Tibial nerve (tissue), 4 donors: ENCODE results near the gene ARID5B. TPM values are rescaled to one million over a fixed set of nuclear protein-coding genes. Genes with fewer than 3 reads are reported as not detected.
A peak's percentile ranks its signal among the peaks of the same experiment; 100 is the strongest.

ENCODE experiments used
- DNase-seq, 2 donors: peaks; one replicate each; pipeline ENCODE4 v3.0.0-alpha.2; 2019; ENCODE audit warnings: low spot score in 2 of 2
- H3K27ac ChIP-seq, 4 donors: fragments of 200-600 bp; sonication (generic) in 3 of 4; one replicate each; pipeline ENCODE4 v1.5.1; 2017 to 2019; ENCODE audit warnings: mild to moderate bottlenecking in 1 of 4
- H3K27me3 ChIP-seq, 2 donors: fragments of 200-600 bp; sonication (generic) in 1 of 2; one replicate each; pipeline versions ENCODE4 v1.5.1 to v1.6.0; 2017 to 2019
- H3K36me3 ChIP-seq, 3 donors: fragments of 200-600 bp; sonication (generic); one replicate each; pipeline ENCODE4 v1.5.1; 2018 to 2019
- H3K4me1 ChIP-seq, 4 donors: fragments of 200-600 bp; sonication (generic) in 3 of 4; one replicate each; pipeline ENCODE4 v1.5.1; 2017 to 2019
- H3K4me3 ChIP-seq, 4 donors: fragments of 200-600 bp; sonication (generic) in 3 of 4; one replicate each; pipeline ENCODE4 v1.5.1; 2017 to 2019; ENCODE audit warnings: mild to moderate bottlenecking in 1 of 4, moderate library complexity in 1 of 4
- H3K9me3 ChIP-seq, 4 donors: fragments of 200-600 bp; sonication (generic) in 3 of 4; one replicate each; pipeline ENCODE4 v1.5.1; 2017 to 2019
- EP300 ChIP-seq, 2 donors: sonication (generic); formaldehyde crosslinking; IDR thresholded peaks; one replicate each; pipeline ENCODE4 v1.6.1; 2017; ENCODE audit warnings: antibody characterized with exemption in 2 of 2, mild to moderate bottlenecking in 1 of 2
- POLR2A ChIP-seq, 2 donors: fragments of 450-650 bp; IDR thresholded peaks; one replicate each; pipeline ENCODE4 v1.6.1; 2017; ENCODE audit warnings: antibody characterized with exemption in 2 of 2, mild to moderate bottlenecking in 2 of 2, moderate library complexity in 2 of 2
- WGBS, 2 donors: methylation state at CpG; one replicate each; pipeline ENCODE4 v1.1.5; 2018; 5-methylcytosine and 5-hydroxymethylcytosine counted together
- total RNA-seq, 4 donors: library from RNA; depleted of rRNA; stranded (reverse); fragments of >200 nt; gene quantifications; one replicate each; pipeline ENCODE4 v1.1.0, GENCODE V29; 2016
- TF ChIP-seq, protein P1 (sequence below), 5 experiments: fragments of 200-600 bp in 3 of 5; fragments of 450-650 bp in 2 of 5; sonication (generic) in 3 of 5; IDR thresholded peaks; one replicate each; pipeline ENCODE4 v1.5.1; 2016 to 2019; ENCODE audit warnings: antibody characterized with exemption in 5 of 5, mild to moderate bottlenecking in 3 of 5, moderate library complexity in 2 of 5

ARID5B gene
- total RNA-seq, 4 donors from 2014 or later: 47.4 to 82.2 (median 62.6) TPM

DNA sequence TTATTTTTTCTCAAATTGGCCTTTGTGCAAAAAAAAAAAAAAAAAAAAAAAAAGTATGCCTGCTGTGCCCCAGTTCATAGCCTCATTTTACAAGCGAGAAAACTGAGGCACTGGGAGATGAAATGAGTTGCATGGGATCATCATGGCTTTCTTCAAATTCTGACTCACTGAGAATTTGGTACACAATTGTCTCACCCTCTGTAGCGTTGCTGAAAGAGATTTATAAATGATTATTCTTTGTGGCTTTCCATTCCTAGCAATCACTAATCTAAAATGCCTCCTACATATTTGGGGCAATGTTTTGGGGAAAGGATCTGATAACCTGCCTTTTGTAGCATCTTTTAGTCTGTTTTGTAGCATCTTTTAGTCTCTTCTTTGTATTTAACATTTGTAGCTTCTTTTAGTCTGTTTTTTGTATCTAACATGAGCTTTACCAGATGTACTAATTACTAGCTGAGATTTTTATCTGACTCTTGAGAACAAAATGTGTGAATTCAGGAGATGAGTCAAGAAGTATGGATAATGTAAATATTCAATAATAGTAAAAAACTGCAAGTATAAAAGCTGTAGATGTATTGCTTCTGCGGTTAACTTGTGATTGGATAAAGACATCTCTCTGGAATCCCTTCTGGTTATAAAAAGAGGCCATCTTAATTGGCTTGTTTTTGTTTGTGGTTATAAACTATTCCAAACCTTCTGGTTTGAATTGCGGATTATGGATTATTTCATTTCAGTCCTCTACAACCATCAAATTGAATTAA, 161.4 kb downstream of the ARID5B start:
- no peak for DNase-seq
- no peak overlapping the region for H3K4me3 ChIP-seq
- TF ChIP-seq POLR2A (IDR thresholded peaks at IDR 0.05) (no peak), EP300 (IDR thresholded peaks at IDR 0.05) (no peak)
- TF ChIP-seq, protein P1, sequence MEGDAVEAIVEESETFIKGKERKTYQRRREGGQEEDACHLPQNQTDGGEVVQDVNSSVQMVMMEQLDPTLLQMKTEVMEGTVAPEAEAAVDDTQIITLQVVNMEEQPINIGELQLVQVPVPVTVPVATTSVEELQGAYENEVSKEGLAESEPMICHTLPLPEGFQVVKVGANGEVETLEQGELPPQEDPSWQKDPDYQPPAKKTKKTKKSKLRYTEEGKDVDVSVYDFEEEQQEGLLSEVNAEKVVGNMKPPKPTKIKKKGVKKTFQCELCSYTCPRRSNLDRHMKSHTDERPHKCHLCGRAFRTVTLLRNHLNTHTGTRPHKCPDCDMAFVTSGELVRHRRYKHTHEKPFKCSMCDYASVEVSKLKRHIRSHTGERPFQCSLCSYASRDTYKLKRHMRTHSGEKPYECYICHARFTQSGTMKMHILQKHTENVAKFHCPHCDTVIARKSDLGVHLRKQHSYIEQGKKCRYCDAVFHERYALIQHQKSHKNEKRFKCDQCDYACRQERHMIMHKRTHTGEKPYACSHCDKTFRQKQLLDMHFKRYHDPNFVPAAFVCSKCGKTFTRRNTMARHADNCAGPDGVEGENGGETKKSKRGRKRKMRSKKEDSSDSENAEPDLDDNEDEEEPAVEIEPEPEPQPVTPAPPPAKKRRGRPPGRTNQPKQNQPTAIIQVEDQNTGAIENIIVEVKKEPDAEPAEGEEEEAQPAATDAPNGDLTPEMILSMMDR (IDR thresholded peaks at IDR 0.05): no peak
- H3K4me1 ChIP-seq: peaks cover 0 to 76% (median 46%) of the 10 kb centered on the region in 4 donors
- H3K36me3 ChIP-seq: peaks cover 0 to 56% (median 2%) of the 10 kb centered on the region in 3 donors
- no peaks in the 10 kb centered on the region for H3K9me3 ChIP-seq
- H3K27me3 ChIP-seq: no peaks in the 10 kb centered on the region
- 83 to 87% methylated on average over 4 of the region's 4 CpGs for WGBS, 2 donors
- peak overlapping the region; percentile 14 to 98 (median 50) for H3K27ac ChIP-seq

DNA sequence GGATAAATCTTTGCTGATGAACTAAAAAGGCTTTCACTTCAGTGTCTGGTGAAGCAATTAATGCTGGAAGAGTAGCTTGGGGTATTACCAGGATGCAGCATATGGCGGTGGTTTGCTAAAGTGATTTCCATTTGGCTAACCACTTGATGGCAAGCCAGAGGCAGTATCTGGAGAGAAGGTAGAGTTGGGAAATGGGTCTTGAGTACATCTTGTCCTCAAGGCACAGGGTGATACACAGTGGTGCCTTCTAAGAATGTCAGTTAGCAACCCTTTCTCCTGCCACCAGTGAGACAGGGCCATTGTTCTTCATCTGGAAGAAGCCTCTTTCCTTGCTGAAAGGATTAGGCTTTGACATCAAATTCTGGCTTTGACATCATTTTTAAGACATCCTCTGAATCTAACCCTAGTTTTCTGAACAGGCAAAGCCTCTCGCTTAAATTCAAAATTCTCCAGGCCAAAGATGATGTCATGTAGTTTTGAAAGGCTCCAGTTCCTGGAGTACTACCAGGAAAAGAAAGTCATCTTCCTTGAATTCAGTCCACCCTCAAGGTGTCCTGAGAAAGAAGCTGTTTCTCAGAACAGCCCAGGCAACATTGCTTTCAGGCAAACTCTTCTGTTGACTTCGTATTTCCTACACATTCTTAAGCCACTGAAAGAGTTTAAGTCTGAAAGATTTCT, 162.4 kb downstream of the ARID5B start:
- TF ChIP-seq EP300 (IDR thresholded peaks at IDR 0.05) (peak in 1 of 2 donors; percentile 94), POLR2A (IDR thresholded peaks at IDR 0.05) (no peak)
- H3K4me1 ChIP-seq: peaks cover 0 to 76% (median 42%) of the 10 kb centered on the region in 4 donors
- 72 to 77% methylated on average over 3 of the region's 3 CpGs for WGBS, 2 donors
- peak in 1 of 2 donors; percentile 64 for DNase-seq
- H3K9me3 ChIP-seq: no peaks in the 10 kb centered on the region
- H3K27ac ChIP-seq: peak overlapping the region; percentile 41 to 98 (median 63)
- no peaks in the 10 kb centered on the region for H3K27me3 ChIP-seq
- peaks cover 0 to 57% (median 2%) of the 10 kb centered on the region in 3 donors for H3K36me3 ChIP-seq
- no peak overlapping the region for H3K4me3 ChIP-seq

DNA sequence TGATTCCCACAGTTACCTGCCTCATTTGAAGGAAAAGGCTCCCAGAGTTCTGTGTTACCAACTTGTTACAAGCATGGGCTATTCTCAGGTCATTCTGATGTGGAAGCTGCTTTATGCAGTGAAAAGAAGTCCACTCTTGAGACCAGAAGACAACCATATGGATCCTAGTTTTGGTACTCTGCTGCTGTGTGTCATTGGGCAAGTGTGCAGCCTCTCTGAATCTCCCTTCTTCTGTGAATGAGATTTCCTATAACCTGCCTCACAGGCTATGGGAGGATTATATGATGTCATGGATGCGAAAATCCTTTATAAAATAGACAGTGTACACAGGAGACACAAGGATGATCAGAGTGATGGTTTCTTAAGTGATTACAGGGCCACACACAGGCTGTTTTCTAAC, 166.1 kb downstream of the ARID5B start:
- TF ChIP-seq EP300 (IDR thresholded peaks at IDR 0.05) (no peak), POLR2A (IDR thresholded peaks at IDR 0.05) (no peak)
- TF ChIP-seq, protein P1 (IDR thresholded peaks at IDR 0.05): no peak
- peak overlapping the region in 2 of 4 donors; percentile 23 to 55 for H3K27ac ChIP-seq
- 89 to 100% methylated on average over 1 of the region's 1 CpG for WGBS, 2 donors
- H3K4me1 ChIP-seq: peaks cover 0 to 70% (median 29%) of the 10 kb centered on the region in 4 donors
- no peaks in the 10 kb centered on the region for H3K9me3 ChIP-seq
- H3K4me3 ChIP-seq: no peak overlapping the region
- H3K27me3 ChIP-seq: no peaks in the 10 kb centered on the region
- no peak for DNase-seq
- H3K36me3 ChIP-seq: peaks cover 2 to 52% (median 5%) of the 10 kb centered on the region in 3 donors

DNA sequence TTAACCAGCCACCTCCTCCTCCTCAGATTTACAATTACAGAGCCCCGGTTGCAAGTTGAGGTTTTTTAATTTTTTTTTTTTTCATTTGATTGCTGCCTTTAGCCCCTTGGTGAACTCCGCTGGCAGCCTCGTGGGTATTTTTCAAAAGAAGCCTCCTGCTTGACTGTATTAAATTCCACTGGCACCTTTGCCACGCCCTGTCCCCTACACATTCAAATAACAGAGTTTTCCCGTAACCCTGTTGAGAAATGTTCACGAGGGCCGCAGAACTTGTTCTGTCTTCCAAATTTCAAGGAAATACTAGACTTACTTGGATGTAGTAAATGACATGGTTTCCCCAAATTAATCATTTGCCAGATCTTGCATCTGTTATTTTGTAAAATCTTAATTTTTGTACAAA, 167.0 kb downstream of the ARID5B start:
- WGBS, 2 donors: 92 to 97% methylated on average over 7 of the region's 7 CpGs
- no peak for DNase-seq
- TF ChIP-seq, protein P1 (IDR thresholded peaks at IDR 0.05): no peak
- no peak for TF ChIP-seq EP300 (IDR thresholded peaks at IDR 0.05)
- TF ChIP-seq POLR2A (IDR thresholded peaks at IDR 0.05): no peak
- Histone ChIP-seq H3K4me1 (peaks cover 0 to 70% (median 31%) of the 10 kb centered on the region in 4 donors), H3K4me3 (no peak overlapping the region), H3K9me3 (no peaks in the 10 kb centered on the region), H3K27me3 (no peaks in the 10 kb centered on the region), H3K27ac (peak overlapping the region in 2 of 4 donors; percentile 44 to 55), H3K36me3 (peaks cover 2 to 52% (median 5%) of the 10 kb centered on the region in 3 donors)

DNA sequence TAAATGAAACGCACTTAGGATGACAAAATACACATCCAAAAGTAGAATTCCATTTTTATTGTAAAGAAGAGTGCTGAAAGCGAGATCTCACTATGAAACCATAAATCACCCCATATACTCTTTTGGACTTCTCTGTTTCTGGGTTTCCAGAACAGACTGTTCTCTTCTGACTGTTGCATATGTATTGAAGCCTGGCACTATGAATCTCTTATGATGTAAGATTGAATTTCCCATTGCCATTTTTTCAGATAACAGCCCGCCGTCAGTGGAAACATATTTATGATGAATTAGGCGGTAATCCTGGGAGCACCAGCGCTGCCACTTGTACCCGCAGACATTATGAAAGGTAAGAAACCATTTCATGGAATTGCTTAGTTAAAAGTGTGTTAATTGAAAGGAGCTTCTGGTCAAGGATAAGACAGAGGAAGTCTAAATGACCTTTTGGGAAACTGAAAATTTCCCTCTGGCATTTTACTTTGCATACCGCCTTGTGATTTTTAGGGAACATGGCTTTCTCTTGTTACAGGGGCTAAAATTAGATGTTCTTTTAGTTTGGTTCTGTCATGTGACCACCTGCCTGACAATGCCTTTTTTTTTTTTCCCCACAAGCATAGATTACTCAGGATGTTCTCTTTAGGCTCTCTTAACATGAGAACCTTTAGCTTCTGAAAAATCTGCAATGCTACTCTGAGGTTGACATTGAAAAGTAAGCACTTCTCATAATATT, 168.1 kb downstream of the ARID5B start:
- Histone ChIP-seq H3K9me3 (no peaks in the 10 kb centered on the region), H3K27ac (peak overlapping the region in 2 of 4 donors; percentile 44 to 55), H3K27me3 (no peaks in the 10 kb centered on the region), H3K4me3 (no peak overlapping the region), H3K4me1 (peaks cover 0 to 70% (median 24%) of the 10 kb centered on the region in 4 donors), H3K36me3 (peaks cover 2 to 56% (median 5%) of the 10 kb centered on the region in 3 donors)
- no peak for DNase-seq
- WGBS, 2 donors: 87 to 89% methylated on average over 8 of the region's 8 CpGs
- TF ChIP-seq EP300 (IDR thresholded peaks at IDR 0.05): peak in 1 of 2 donors; percentile 67
- TF ChIP-seq, protein P1 (IDR thresholded peaks at IDR 0.05): no peak
